GM18867 (cell line): Measurements from ENCODE around the gene COL4A4.
A peak's percentile ranks its signal among the peaks of the same experiment; 100 is the strongest.

Experiments
- ATAC-seq: cut with Tn5 transposase; IDR thresholded peaks from one replicate; pipeline ENCODE4 v1.9.1; 2021; ENCODE audit warnings: mild to moderate bottlenecking, moderate library complexity; ENCODE audit not compliant: unreplicated experiment

Gene COL4A4

GRCh38 chr2:227035711-227036367 lies 128.2 kb downstream of the COL4A4 start:
- ATAC-seq, result no peak

DNA sequence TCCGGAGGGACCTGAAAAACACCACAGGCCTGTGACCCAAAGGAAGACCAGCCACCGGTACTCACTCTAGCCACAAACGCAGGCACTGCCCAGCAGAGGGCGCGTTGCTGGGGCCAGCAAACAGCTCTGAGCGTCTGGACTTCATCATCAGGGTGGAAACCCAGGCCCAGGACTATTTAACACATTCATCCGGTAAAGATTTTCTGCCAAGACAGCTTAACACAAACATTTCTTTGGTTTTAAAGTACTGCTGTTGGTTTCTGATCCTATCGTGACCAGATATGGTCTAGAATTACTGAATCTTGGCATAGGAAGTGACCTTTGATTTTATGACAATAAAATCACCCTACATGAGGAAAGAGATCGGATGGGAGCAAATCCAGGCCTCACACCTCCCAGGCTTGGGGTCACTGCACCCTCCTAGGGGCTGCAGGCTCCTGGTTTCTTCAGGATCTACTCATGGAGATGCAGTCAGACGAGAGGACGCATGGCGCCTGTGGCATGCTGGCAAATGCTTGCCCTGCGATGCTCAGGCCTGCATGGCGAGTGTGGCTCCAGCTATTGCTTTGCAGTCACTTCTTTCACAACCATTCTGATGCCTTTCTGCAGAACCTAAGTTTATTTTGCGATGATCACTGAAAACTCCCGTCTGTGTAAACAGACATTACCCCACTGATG lies 130.4 kb downstream of the COL4A4 start:
- ATAC-seq, result peak; percentile 91

DNA sequence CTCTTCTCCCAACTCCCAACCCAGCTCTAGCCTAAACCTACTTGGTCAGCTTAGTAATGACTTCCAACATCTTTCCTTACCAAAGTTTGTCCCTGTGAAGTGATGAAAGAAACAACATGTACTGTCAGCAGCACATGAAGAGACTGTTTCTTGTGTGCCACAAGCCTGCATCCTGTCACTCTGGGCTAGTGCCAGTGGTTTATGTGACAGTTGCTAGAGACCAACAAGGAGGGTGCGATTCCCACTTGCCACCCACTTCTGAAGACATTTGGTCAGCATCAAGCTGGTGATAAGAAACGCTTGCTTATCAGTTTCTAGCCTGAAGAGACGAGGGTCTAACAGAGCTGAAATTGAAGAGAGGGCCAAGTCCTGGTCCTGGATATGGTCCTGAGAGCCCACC lies 132.6 kb downstream of the COL4A4 start:
- ATAC-seq, result no peak

DNA sequence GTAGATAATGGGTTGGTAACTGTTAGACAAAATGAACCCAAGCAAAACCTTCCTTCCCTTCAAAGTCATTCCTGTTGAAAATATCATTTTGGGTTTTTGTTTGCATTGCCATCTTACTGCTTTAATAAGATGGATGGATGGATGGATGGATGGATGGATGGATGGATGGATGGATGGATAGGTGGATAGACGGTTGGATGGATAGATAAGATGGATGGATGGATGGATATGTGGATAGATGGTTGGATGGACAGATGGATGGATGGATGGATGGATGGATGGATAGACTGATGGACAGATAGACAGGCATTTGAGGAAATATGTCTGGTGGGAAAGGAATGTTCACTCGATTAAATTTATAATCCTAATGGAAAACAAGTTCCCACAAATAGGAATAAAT lies 133.2 kb downstream of the COL4A4 start:
- ATAC-seq, result no peak

- no peak for ATAC-seq
These were observed 134.4 kb downstream of the COL4A4 start for GRCh38 chr2:227029426-227030105.

- peak; percentile 47 for ATAC-seq
These were observed 138.5 kb downstream of the COL4A4 start for GRCh38 chr2:227025510-227025909.

DNA sequence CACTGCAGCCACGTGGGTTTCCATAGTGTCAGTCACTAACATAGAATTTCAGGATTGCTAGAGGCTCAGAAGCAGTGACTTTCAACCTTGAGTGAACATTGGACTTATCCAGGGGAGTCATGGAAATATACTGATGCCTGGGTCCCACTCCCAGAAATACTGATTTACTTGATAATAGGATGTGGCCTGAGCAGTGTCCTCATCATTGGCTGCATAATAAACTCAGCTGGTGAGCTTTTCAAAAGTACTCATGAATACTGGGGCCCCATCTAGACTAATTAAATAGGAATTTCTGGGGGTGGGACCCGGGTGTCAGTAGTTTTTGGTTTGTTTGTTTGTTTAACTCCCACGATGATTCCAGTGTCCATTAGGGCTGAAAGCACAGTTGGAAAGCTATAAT lies 141.4 kb downstream of the COL4A4 start:
- ATAC-seq, result no peak

GRCh38 chr2:227020416-227020815 lies 143.6 kb downstream of the COL4A4 start:
- no peak for ATAC-seq

GRCh38 chr2:227016894-227017293 lies 147.1 kb downstream of the COL4A4 start:
- no peak for ATAC-seq

DNA sequence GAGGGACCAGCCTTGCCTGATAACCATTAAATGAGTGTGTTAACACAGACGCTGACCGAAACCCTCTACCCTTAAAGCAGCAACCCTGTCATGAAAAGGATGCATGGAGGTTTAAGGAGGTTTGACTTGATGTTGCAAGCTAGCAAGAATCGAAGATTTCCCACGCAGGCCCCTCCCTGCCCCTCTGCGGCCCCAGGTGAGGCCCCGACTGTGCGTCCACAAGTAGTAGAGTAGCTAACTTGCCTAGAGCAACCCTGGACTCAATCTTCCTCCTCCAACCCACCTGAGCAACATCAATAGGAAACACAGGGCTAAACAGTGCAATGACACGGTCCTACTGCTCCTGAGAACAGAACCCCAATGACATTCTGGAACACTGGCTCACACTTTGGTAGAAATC lies 150.1 kb downstream of the COL4A4 start:
- no peak for ATAC-seq

- ATAC-seq, result no peak
These were observed 150.7 kb downstream of the COL4A4 start for GRCh38 chr2:227013330-227013729.

- ATAC-seq, result no peak
These were observed 153.6 kb downstream of the COL4A4 start for GRCh38 chr2:227010433-227010832.

DNA sequence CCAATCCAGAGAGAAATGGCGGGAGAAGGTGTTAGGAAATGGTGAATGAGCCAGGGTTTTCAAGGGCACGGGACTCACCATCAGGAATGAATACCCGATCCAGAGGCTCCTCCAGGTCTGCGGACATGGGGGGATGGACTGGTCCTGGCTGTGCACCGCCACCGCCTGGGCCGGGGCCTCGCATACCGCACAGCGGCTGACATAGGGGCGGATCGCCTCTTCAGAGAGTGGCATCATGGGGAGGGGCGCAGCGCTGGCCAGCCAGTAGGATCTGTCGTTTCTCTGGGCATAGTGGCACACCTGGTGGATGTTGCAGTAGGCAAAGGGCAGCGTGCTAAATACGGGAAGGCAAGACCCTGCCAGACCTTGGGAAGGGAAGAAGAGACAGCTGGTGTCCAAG lies 156.1 kb downstream of the COL4A4 start:
- ATAC-seq, result no peak

DNA sequence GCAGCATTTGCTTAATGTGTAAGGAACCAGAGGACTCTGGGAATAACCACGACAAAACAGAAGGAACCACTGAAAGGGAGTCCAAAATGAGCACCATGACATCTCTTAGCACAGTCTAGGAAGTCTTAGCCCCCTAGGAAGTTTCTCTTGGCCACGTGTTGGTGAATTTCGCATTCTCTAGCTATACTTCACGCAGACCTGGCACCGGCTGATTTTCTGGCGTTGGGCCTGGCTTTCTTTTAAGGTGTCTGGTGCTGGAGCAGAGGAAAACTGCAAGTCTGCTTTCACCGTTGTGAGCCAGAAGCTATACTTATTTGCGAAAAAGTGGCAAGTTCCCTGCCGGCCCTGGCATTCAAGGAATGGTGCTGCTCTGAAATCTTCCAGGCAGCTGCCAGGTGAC lies 156.9 kb downstream of the COL4A4 start:
- no peak for ATAC-seq

DNA sequence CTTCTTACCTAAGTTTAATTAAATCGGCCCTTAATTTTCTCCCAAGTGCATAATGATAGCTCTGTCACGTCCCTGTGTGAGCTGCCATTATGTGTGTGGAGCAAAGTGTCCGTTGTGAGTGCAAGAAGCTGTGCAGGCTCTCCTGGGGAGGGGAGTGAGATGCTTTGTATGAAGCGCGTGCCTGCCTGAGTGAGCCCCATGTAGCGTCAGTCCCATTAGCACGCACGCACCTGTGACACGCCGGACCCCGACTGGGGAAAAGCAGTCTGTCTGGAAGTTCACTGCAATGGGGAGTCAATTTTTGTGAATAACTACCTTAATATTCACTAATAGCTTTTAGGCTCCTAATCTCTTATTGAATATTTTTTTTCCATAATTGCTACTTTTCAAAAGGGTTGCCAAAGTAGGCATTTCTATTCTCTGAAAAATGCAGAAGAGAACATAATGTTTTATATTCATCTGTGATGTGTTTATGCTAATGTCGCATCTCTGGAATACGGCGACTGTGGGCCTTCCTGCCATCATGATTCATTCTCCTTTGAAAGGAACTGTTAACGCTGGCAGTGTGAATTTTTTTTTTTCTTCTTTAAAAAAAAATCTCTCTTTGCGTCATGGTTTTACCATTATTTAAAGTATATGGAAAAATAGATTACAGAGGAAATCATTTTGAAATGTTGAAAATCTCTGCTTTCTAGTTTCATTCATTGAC lies 157.7 kb downstream of the COL4A4 start:
- no peak for ATAC-seq

DNA sequence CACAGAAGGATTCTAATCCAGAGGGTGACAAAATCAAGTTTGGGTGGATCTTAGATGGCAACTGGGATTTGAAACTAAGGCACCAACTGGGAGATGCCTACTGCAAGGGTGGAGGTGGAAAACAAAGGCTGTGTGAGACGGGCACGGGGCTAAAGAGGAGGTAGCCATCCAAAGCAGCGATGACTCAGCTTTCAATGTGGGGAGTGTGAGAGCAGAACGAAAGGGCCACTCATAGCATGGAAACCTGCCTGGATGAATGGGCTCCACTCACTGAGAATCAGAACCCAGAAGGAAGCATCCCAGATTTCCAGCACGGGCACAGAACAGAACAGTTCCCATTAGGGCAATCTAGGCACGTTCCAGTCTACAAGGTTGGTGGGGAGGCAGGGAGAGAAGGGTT lies 159.5 kb downstream of the COL4A4 start:
- ATAC-seq, result no peak

- ATAC-seq, result no peak
These were observed 163.9 kb downstream of the COL4A4 start for GRCh38 chr2:227000123-227000522.

DNA sequence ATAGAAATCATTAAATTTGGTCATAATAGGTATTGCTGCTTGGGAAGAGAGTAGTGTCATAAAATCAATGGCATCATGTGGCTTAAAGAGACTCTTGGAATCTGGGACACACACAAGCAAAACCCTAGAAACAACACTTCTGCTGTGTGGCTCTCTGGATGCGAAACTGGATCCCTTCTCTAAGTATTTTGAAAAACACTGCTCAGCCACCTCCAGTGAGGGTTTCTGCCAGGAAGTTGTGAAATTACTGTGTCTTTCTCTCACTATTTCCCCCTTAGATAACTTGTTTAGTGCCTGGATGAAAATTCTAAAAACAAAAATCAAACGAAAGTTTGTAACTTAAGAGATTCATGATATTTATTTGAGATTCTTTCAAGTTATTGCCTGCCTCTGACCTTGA lies 164.3 kb downstream of the COL4A4 start:
- no peak for ATAC-seq

DNA sequence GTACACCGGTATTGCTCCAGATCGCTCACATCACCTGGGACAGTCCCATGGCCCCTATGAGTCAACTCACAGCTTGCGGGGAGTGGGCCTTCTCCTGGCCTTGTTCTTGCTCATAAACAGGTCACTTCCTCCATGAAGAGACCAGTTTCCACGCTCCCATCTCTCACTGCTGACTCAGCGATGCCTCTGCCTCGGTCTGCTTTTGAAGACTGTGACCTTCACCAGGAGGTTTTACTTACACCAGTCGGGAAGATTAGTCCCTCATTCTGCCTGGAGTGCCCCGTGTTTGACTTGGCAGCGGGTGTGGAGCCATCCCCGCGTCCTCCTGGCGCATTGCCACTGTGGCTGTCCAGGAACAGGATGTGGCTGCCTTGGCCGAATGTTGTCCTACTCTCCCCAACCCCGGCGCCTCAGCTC lies 168.4 kb downstream of the COL4A4 start:
- no peak for ATAC-seq

- no peak for ATAC-seq
These were observed 169.2 kb downstream of the COL4A4 start for GRCh38 chr2:226994775-226995174.

DNA sequence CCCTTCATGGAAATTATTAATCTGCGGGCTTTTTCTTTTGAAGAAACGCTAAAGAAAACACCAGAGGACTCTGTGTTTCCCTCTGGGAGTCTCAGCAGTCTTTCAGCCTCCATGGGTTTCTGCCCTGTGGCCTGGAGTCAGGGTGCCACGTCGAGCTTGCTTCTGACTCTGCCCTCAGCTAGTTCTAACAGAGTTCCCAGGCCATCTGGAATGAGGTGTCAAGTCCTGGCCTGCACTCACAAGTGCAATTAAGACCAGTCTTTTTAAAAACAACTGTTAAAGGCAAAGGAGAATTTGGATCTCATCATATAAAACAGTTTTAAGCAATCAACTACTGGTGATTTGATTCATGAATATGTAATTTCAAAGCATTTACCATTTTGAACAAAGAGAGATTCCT lies 170.8 kb downstream of the COL4A4 start:
- ATAC-seq, result no peak

DNA sequence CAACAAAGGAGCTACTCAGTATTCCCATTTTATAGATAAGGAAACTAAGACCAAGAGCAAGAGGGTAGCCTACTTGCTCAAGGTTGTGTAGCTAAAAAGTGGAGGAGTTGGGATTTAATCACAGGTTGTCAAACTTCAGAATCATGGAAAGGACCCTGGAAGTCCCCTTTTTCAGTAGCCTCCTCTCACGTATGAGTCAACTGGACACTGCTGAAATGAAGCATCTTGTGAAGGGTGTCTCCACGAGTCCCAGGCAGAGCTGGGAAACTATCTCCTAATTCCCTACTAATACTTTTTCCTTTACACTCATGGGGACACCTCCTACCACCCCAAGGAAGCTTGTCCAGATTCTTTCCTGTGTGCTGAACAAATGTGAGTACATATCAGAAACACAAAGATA lies 172.3 kb downstream of the COL4A4 start:
- no peak for ATAC-seq
